Measurements from ENCODE around the gene CXCL14.
A peak's percentile ranks its signal among the peaks of the same experiment; 100 is the strongest.

Gene CXCL14

DNA sequence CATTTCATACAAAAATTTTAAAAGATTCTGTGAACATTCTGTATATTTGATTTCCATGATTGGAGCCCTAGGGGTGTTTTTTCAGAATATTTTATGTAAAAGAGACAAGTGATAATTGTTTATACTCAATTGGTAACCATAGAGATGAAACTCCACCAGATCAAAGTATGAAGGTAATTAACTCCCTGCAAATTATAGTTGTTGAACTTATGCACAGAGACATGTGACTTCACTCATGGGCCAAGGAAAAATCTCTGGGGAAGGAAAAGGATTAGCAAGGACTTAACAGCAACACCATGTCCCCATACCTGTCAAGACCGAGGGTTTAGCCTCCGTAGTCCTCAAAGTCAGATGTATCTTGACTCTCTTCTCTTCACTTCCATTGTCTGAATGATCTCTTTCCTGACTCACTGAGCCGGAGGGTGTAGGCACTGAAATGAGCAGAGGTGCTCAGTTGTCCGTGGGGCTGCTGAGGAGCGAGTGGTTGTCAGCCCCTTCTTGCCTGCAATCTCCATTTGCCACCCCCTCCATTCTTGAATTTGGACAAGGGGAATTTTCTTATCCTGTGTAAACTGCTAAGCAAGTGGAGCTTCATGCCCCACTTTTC is 17.5 kb upstream of the CXCL14 start:
- no peak for DNase-seq

GRCh38 chr5:135594416-135594960 is 15.7 kb upstream of the CXCL14 start:
- DNase-seq: no peak

GRCh38 chr5:135593886-135594285 is 15.1 kb upstream of the CXCL14 start:
- no peak for DNase-seq

DNA sequence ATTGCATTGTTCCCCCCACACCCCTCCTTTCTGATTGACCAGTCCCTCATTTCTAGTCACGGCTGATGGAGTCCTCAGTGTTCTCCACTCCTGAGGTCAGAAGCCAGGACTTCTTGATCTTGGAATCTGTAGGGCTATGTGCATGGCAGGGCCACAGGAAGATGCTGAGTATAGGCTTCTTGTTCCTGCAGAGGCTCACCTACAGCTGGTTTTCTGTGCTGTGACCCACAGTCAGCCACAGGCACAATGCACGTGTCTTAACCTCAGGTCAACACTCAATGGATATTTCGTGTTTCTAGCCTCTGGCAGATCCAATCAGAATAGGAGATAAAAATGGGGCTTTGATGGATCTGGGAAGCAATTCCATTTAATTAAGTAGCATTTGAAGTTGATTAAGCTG is 14.3 kb upstream of the CXCL14 start:
- DNase-seq: no peak

GRCh38 chr5:135592312-135593045 is 13.7 kb upstream of the CXCL14 start:
- DNase-seq: no peak

- no peak for DNase-seq
These were observed 12.5 kb upstream of the CXCL14 start for GRCh38 chr5:135591277-135591676.

- no peak for DNase-seq
These were observed 10.4 kb upstream of the CXCL14 start for GRCh38 chr5:135589152-135589551.

DNA sequence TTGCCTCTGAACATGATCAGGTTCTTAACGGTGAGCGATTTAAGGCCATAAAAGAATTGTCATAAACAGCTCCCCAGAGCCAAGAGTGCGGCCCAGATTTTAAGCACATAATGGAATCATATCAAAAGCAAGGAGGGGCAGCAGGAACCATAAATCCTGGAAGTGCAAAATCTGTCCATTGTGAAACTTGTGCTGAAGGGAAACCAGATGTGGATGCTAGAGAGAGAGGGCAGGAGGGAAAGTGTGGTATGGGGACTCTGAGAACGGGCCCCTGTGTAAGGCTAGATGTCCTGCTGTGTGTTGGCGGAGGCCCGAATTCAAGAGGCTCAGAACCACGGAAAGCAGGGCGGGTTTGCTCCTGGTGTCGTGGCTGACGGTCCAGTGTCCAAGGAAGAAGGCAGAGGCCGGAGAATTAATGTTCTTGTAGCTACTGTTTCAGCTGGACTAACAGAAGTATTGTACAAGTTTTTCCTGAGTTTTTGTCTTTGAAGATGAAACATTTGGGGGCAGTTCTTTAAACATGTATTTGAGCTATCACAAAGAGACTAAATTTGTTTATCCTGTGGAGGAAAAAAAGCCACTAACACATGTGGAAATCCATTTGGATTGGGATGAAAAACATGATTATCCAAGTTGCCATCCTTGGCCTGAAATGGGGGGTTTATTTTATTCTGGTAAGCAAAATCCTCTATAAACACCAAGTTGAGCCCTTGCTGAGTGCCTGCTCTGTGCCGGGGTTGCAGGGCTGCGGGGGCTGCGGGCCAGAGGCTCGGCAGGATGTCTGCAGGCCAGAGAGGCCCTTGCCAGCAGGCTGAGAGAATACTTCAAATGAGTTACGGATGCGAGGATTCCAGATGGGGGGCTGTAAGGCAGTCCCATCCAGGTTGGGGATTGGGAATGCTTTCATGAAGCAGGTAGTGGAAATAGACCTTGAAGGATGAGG is 9.2 kb upstream of the CXCL14 start:
- DNase-seq: no peak

DNA sequence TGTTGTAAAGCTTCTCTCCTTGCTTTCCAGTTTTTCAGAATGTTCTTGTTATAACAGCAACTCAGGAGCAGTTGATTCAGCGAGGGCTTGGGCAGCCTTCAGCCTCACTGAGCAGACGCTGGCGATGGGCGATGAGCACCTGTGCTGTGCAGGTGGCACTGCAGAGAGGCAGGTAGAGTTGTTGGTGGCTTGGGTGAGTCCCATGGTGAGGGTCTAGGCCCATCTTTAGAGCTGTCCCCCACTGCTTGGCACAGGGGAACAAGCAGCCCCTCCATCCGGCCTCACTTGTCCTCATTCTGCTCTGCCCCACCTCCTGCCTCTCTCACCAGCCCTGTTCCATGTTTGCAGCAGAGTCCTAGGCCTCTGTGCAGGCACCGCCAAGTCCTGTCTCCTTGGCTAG is 6.1 kb upstream of the CXCL14 start:
- DNase-seq: no peak

DNA sequence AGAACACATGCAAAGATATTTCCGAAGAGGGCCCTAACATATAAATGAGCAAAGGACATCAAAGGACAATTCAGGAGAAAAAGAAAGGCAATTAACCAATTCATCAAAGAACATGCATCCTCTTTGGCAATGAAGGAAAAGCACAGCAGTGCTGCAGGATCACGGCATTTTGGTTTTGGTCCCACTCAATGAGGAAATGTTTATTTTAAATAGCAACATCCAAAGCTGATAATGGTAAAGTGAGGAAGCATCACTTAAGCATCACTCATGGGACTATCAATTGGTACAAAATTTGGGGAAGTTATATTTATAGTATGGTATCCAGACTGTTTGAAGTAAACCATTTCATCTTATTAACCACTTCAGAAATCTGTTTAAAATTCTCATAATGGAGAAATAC is 5.5 kb upstream of the CXCL14 start:
- no peak for DNase-seq

- DNase-seq: no peak
These were observed 3.4 kb upstream of the CXCL14 start for GRCh38 chr5:135582099-135582781.

GRCh38 chr5:135578305-135578684 is 496 bp downstream of the CXCL14 start:
- DNase-seq: no peak

DNA sequence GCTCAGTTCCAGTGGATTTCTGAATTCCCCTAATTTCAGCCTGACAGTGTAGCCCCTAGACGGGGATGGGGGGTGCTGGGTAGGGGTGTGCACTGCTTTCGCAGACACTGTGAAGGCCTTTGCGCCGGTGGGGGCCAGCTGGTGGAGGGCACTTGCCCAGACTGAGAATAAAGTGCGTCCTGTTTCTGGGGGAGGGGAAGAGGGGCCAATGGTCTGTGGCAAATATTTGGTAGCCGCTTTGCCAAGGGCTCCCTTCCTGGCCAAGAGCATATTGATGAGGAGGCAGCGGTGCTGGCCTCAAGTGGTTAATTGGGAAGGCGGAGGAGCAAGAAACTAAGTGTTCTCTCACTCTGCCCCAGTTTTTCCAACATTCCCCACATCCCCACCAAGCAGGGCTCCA is 1.4 kb downstream of the CXCL14 start:
- no peak for DNase-seq

DNA sequence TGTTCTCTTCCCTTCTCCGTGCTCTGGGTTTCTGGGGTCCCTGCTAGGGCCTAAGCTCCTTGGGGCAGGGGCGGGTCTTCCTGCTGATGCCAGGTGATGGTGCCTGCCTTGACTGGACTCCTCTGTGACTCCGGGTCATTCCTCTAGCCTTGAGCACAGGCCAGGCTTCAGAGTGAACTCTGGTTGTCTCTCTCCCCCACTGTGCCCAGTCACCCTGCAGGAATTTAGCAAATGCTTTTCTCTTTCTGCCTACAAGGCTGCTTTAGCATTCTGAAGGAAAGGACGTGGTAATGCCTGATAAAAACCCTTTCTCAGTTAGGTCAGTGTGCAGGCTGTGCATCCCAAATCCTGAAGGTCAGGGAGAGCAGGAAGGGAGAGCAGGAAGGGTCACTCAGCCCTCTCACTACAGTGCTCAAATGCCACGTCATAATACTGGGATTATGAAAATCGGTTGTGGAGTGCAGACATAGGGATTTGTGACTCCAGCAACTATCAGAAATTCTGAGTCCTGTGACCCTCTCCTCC is 2.7 kb downstream of the CXCL14 start:
- peak; percentile 60 for DNase-seq

DNA sequence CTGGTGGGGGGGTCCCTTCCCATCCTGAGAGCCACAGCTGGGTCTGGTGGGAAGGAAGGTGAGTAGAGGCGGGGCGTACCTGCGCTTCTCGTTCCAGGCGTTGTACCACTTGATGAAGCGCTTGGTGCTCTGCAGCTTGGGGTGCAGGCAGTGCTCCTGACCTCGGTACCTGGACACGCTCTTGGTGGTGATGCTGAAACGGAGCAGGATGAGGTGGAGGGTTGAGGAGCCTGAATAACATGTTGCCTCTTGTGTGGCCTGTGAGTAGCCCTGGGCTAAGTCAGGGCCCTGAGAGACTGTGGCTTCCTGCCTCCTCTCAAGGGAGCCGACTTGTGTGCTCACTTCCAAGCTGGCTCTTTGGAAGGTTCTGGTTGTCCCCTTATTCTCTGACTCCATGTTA is 4.3 kb downstream of the CXCL14 start:
- no peak for DNase-seq

DNA sequence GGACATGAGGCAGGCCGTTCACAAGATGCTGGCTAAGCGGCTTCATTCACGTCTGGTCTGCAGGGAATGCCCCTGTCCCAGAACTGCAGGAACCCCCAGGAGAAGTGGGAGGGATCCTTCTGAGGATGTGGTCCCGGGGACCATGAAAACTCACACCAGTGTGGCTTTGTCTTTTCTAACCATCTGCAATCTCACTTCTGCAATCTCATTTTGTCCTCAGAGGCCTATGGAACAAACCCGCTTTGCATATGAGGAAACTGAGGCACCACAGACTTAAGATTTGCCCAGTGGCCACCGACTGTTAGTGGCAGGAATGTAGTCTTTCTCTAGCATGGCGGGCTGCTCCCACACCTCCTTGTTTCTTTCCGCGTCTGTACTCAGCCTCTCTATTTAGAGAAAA is 6.9 kb downstream of the CXCL14 start:
- no peak for DNase-seq

- DNase-seq: no peak
These were observed 7.7 kb downstream of the CXCL14 start for GRCh38 chr5:135571066-135571609.

- DNase-seq: no peak
These were observed 8.4 kb downstream of the CXCL14 start for GRCh38 chr5:135570453-135570764.

DNA sequence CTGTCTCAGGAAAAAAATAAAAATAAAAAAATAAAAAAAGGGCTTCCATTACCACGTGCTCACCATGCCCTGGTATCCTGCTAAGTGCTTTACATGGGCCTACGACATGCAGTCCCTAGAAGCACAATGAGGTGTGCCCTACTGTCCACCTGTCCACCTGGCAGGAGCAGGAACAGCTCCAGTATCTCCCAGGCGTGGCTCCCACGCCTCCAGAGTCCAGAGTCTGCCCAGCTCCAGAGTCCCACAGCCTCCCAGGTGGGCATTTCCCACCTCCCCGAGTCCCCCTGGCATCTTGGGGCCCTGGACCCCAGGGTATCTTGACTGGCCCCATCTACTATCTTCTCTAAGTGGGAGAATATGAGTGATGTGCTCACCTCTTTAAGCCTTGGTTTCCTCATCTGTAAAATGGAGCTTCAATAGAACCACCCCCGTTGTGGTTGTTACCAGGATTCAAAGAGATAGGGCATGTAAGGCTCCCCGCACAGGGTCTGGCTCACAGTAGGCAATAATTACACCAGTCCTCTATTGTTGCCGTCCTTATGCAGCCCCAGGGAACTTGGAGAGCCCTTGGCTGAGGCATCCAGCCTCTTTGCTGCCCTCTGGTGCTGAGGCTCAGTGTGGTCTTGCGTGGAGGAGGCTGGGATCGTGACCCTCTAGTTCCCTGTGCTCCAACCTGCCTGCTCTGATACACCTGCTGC is 8.9 kb downstream of the CXCL14 start:
- DNase-seq: peak; percentile 15

GRCh38 chr5:135568923-135569360 is 9.8 kb downstream of the CXCL14 start:
- DNase-seq: no peak

DNA sequence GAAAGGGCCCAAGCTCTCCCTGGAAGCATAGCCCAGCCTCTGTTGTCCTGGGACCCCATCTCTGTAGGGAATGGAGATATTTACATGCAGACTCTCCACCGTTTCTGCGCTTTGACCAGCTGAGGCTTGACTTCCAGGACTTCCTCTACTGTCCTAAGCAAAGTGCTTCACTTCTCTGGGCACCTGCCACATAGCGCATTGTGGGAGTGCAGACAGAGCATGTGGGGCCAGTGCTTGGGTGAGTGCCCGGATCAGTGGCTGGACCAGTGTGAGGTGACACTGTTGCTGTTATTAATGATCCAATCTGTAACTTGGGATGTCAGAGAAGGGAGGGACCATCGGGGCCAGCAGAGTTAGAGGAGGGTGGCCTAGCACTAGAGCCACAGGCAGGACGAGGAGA is 10.5 kb downstream of the CXCL14 start:
- DNase-seq: no peak

GRCh38 chr5:135567661-135568060 is 11.1 kb downstream of the CXCL14 start:
- no peak for DNase-seq

Data from fibroblast of upper back skin (primary cell).